ENCODE data around the gene POLR1H.
A peak's percentile ranks its signal among the peaks of the same experiment; 100 is the strongest.

Gene POLR1H

GRCh38 chr6:30062471-30063178, 1.6 kb downstream of the POLR1H start:
- peak overlapping the region; percentile 90 for H3K27ac ChIP-seq
- TF ChIP-seq CTCF (conservative IDR thresholded peaks at IDR 0.05), result no peak

- peak overlapping the region; percentile 90; the same call in 1 of the 2 replicates for H3K27ac ChIP-seq
- TF ChIP-seq CTCF (conservative IDR thresholded peaks at IDR 0.05), result no peak
These were observed 2.2 kb downstream of the POLR1H start for GRCh38 chr6:30063315-30063714.

GRCh38 chr6:30066082-30066481, 5.0 kb downstream of the POLR1H start:
- H3K27ac ChIP-seq, result peak overlapping the region; percentile 89
- no peak for TF ChIP-seq CTCF (conservative IDR thresholded peaks at IDR 0.05)

GRCh38 chr6:30066577-30067459, 5.8 kb downstream of the POLR1H start, which contains the start of gene PPP1R11:
Gene PPP1R11 (plus strand): TSS chr6:30067198. CDS start chr6:30067411, 213 bp downstream.
- H3K27ac ChIP-seq, result peak within 1 kb of the TSS; percentile 89
- no peak for TF ChIP-seq CTCF (conservative IDR thresholded peaks at IDR 0.05)

- TF ChIP-seq CTCF (conservative IDR thresholded peaks at IDR 0.05), result no peak
- peak overlapping the region; percentile 89 for H3K27ac ChIP-seq
These were observed 6.5 kb downstream of the POLR1H start for GRCh38 chr6:30067460-30068139.

GRCh38 chr6:30071081-30071818, 10.2 kb downstream of the POLR1H start:
- no peak for TF ChIP-seq CTCF (conservative IDR thresholded peaks at IDR 0.05)
- H3K27ac ChIP-seq, result no peak overlapping the region

Measured in VCaP (cell line).